Measurements from ENCODE around the gene HMX3.

Gene HMX3

DNA sequence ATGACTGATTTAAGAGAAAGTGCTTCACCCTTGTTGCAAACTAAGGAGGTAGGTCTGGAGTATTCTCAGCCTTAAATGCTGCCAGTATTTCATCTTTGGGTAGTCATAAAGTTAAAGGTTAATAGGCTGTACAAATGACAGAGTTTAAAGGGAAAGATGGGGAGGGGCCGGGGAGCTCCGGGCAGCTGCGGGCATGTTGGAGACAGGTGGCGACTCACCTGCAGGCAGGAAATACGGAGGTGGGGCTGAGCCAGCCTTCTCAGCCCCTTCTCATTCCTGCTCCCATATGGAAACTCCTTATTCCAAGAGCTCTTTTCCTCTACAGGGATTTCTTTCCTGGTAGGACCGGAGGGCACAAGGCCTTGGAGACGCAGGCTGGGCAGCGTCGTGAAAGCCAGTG is 31.8 kb upstream of the HMX3 start:
- Mint-ChIP-seq H3K36me3 (ENCODE audit: low read depth) (no peaks in the 10 kb centered on the region), H3K4me1 (peaks cover 4% of the 10 kb centered on the region), H3K9me3 (no peaks in the 10 kb centered on the region), H3K4me3 (no peak overlapping the region), H3K27ac (no peak overlapping the region), H3K27me3 (ENCODE audit: low read depth, poor library complexity) (peaks cover 16% of the 10 kb centered on the region)
- TF ChIP-seq, protein P1, sequence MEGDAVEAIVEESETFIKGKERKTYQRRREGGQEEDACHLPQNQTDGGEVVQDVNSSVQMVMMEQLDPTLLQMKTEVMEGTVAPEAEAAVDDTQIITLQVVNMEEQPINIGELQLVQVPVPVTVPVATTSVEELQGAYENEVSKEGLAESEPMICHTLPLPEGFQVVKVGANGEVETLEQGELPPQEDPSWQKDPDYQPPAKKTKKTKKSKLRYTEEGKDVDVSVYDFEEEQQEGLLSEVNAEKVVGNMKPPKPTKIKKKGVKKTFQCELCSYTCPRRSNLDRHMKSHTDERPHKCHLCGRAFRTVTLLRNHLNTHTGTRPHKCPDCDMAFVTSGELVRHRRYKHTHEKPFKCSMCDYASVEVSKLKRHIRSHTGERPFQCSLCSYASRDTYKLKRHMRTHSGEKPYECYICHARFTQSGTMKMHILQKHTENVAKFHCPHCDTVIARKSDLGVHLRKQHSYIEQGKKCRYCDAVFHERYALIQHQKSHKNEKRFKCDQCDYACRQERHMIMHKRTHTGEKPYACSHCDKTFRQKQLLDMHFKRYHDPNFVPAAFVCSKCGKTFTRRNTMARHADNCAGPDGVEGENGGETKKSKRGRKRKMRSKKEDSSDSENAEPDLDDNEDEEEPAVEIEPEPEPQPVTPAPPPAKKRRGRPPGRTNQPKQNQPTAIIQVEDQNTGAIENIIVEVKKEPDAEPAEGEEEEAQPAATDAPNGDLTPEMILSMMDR (IDR thresholded peaks at IDR 0.05), result no peak
- no peak for DNase-seq

DNA sequence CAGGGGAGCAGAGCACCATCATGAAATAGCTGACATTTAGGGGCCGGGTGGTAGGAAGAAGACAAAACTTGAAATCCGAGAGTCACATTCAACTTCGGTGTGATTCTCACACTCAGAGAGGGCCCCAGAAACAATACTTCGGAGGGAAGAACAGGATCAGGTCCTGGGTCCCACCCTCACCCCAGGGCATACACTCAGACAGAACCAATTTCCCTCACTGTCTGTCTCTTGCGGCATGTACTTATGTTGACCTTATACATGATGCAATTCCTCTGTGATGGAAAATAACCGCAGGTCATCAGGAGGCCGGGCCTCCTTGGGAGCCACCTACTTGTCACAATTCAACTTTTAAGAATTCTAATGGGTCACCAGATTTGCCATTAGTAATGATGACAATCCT is 26.3 kb upstream of the HMX3 start:
- TF ChIP-seq, protein P1 (IDR thresholded peaks at IDR 0.05), result no peak
- no peaks in the 10 kb centered on the region for H3K36me3 Mint-ChIP-seq (ENCODE audit: low read depth)
- no peak overlapping the region for H3K27ac Mint-ChIP-seq
- H3K4me3 Mint-ChIP-seq, result no peak overlapping the region
- DNase-seq, result no peak
- H3K9me3 Mint-ChIP-seq, result no peaks in the 10 kb centered on the region
- H3K27me3 Mint-ChIP-seq (ENCODE audit: low read depth, poor library complexity), result peaks cover 28% of the 10 kb centered on the region
- peaks cover 4% of the 10 kb centered on the region for H3K4me1 Mint-ChIP-seq

DNA sequence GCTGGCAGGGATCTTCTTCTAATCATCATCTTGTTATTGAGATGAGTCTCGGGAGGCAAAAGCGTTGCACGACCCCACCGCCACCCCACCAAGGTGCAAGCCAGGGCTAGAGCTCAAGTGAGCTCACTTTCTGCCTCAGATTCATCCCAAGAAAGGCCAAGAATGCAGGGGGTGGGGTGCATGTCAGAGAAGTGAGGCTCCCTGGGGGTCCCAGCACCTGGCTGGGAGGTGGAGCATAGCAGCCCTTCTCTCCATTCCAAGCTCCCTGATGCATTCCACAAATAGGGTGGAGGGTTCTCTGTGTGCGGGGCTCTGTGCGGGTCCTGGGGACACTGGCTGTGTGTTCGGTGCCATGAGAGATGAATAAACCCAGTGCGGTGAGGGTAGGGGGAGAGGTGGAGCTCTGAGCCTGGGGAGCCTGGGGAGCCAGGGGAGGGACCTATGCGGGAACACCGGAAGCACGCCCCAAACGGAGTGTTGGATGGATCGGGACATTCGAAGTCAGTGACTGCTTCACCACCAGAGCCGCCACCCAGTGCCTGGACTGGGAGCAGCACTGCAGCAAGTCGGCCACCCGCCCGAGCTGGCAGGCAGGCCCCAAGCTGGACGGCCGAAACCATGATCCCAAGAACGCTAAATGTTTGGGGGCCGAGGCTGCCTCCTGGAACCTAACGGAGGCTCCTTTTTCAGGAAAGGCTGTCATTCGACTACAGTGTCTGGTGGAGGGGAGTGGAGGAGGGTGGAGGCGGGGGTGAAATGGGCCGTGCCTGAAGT is 17.9 kb upstream of the HMX3 start:
- Mint-ChIP-seq H3K36me3 (ENCODE audit: low read depth) (no peaks in the 10 kb centered on the region), H3K4me3 (no peak overlapping the region), H3K27me3 (ENCODE audit: low read depth, poor library complexity) (peaks cover 70% of the 10 kb centered on the region), H3K4me1 (peaks cover 15% of the 10 kb centered on the region), H3K9me3 (no peaks in the 10 kb centered on the region), H3K27ac (no peak overlapping the region)
- DNase-seq, result peak; percentile 42
- TF ChIP-seq, protein P1 (IDR thresholded peaks at IDR 0.05), result no peak

DNA sequence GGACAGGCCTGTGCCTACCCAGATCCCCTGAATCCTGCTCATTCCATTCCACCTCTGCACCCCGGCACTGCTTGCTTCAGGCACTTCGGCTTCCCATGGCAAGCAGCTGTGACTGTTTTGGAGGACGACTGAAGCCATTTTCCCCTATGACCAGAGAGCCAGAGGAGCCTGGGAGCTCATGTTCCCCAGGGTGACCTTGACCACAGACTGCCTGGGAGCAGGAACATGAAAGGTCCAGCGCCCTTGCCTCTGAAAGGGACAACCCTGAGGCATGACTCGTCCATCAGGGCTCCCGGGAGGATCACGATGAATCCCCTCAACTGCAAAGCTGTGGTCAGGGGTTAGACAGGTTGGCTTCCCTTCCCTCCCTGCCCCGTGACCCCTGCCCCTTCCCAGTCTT is 16.7 kb upstream of the HMX3 start:
- Mint-ChIP-seq H3K27me3 (ENCODE audit: low read depth, poor library complexity) (peaks cover 72% of the 10 kb centered on the region), H3K4me1 (peaks cover 15% of the 10 kb centered on the region), H3K9me3 (no peaks in the 10 kb centered on the region), H3K4me3 (no peak overlapping the region), H3K36me3 (ENCODE audit: low read depth) (no peaks in the 10 kb centered on the region), H3K27ac (no peak overlapping the region)
- TF ChIP-seq, protein P1 (IDR thresholded peaks at IDR 0.05), result no peak
- no peak for DNase-seq

DNA sequence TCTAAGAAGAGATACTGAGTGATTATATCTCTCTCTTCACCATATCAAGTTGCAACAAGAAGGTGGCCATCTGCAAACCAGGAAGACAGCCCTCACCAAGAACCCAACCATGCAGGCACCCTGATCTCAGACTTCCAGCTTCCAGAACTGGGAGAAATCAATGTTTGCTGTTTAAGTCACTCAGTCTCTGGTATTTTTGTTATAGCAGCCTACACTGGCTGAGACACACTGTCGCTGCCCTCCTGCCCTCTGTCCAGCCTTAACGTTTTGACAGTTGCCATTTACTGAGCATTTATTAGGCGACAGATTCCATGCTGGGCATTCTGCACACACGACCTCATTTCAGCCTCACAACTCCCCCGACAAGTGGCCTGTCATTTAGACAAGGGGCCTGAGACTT is 9.5 kb upstream of the HMX3 start:
- no peak overlapping the region for H3K4me3 Mint-ChIP-seq
- H3K4me1 Mint-ChIP-seq, result peaks cover 6% of the 10 kb centered on the region
- no peak overlapping the region for H3K27ac Mint-ChIP-seq
- H3K36me3 Mint-ChIP-seq (ENCODE audit: low read depth), result no peaks in the 10 kb centered on the region
- TF ChIP-seq, protein P1 (IDR thresholded peaks at IDR 0.05), result no peak
- no peak for DNase-seq
- H3K27me3 Mint-ChIP-seq (ENCODE audit: low read depth, poor library complexity), result peaks cover 78% of the 10 kb centered on the region
- H3K9me3 Mint-ChIP-seq, result peaks cover 5% of the 10 kb centered on the region
